Measurements from ENCODE around the gene AAK1. TPM values are rescaled to one million over a fixed set of nuclear protein-coding genes. Genes with fewer than 3 reads are reported as not detected.

The AAK1 gene
- total and polyA plus RNA-seq, 2 experiments from 2014 or later = 39.0 to 52.4 TPM

GRCh38 chr2:69549421-69549820 lies 94.1 kb downstream of the AAK1 start:
- no peaks in the 10 kb centered on the region for H3K9me2 ChIP-seq (ENCODE audit: insufficient read depth)
- H3K4me2 ChIP-seq = no peak overlapping the region
- peaks cover 10% of the 10 kb centered on the region for H3K79me2 ChIP-seq (replicated peaks; ENCODE audit: insufficient read depth)
- no peak for TF ChIP-seq NANOG (IDR thresholded peaks at IDR 0.05; ENCODE audit: borderline replicate concordance)
- no peak for TF ChIP-seq ZNF331 (CRISPR knock-in tag; IDR thresholded peaks at IDR 0.05; ENCODE audit: low read depth)
- no peak for TF ChIP-seq POLR2AphosphoS5 (IDR thresholded peaks at IDR 0.05; ENCODE audit: low read depth)
- TF ChIP-seq CTCF (conservative IDR thresholded peaks at IDR 0.05; ENCODE audit: low read depth in 2 of 2) = no peak
- TF ChIP-seq ZNF114 (CRISPR knock-in tag; IDR thresholded peaks at IDR 0.05) = no peak
- no peak for TF ChIP-seq CREB1 (CRISPR knock-in tag; IDR thresholded peaks at IDR 0.05; ENCODE audit: low read depth)
- no peak for TF ChIP-seq ETS1 (IDR thresholded peaks at IDR 0.05)
- no peak for TF ChIP-seq STAT1 (IDR thresholded peaks at IDR 0.05; ENCODE audit: unreplicated experiment)
- TF ChIP-seq EZH2 (IDR thresholded peaks at IDR 0.05; ENCODE audit: low read depth, unreplicated experiment) = no peak
- TF ChIP-seq EZH2phosphoT487 (IDR thresholded peaks at IDR 0.05; ENCODE audit: unreplicated experiment) = no peak
- no peak for TF ChIP-seq ZNF462 (CRISPR knock-in tag; IDR thresholded peaks at IDR 0.05)
- Mint-ChIP-seq H3K27ac (no peak overlapping the region), H3K9me3 (peaks cover 11% of the 10 kb centered on the region; the same call in 2 of the 3 replicates), H3K4me1 (no peaks in the 10 kb centered on the region), H3K36me3 (ENCODE audit: low read depth) (peaks cover 23% of the 10 kb centered on the region; the same call in 2 of the 3 replicates), H3K4me3 (no peak overlapping the region), H3K27me3 (ENCODE audit: insufficient read depth, low read depth, poor library complexity) (no peaks in the 10 kb centered on the region)
- no peaks in the 10 kb centered on the region for H3K27me3 ChIP-seq (ENCODE audit: insufficient read depth)
- no peaks in the 10 kb centered on the region for H3K4me1 ChIP-seq (ENCODE audit: insufficient read depth)
- H3K27ac ChIP-seq (ENCODE audit: low read depth) = no peak overlapping the region
- ATAC-seq = no peak
- H4K20me1 ChIP-seq (replicated peaks; ENCODE audit: insufficient read depth) = no peaks in the 10 kb centered on the region
- DNase-seq (ENCODE audit: low spot score) = no peak
- H3K4me3 ChIP-seq = no peak overlapping the region
- H3K36me3 ChIP-seq (ENCODE audit: insufficient read depth) = no peaks in the 10 kb centered on the region
- H2AFZ ChIP-seq = no peak overlapping the region
- H3F3A ChIP-seq (replicated peaks; ENCODE audit: low read depth) = no peaks in the 10 kb centered on the region

Data from GM23338 (cell line).